Measurements from ENCODE around the gene MYL3.
A peak's percentile ranks its signal among the peaks of the same experiment; 100 is the strongest.

MYL3 gene

DNA sequence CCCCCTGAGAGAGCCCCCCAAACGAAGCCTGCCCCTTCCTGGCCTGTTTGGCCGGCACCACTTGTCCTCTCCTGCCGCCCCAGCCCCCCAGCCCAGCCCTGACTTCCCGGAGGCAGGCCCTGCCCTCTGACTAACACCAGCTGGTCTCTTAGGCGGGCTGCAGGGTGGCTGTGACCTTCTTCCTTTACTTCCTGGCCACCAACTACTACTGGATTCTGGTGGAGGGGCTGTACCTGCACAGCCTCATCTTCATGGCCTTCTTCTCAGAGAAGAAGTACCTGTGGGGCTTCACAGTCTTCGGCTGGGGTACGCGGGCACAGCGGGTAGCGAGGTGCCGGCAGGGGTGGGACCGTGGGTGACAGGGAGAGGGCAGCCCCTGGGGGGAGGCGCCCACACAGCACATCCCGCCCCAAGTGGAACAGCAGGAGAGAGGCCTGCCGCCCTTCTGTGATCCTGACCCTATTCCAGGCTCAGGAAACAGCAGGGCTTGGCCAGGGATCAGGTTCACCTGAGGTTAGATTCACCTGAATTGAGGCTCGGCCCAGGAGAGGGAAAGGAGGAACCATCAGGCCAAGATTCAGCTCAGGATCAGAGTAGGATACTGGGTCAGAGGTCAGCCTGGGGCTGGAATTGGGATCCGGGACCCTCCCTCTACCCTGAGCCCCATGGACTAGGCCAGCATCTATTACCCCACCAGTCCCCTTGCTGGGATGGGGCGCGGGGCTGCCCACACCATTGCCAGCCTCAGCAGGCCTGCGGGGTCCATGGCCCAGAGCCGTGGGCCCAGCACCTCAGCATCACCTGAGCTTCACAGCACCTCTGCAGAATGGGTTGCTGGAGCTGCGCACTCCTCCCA lies 36.1 kb upstream of the MYL3 start:
- no peak for DNase-seq (ENCODE audit: low read depth)

DNA sequence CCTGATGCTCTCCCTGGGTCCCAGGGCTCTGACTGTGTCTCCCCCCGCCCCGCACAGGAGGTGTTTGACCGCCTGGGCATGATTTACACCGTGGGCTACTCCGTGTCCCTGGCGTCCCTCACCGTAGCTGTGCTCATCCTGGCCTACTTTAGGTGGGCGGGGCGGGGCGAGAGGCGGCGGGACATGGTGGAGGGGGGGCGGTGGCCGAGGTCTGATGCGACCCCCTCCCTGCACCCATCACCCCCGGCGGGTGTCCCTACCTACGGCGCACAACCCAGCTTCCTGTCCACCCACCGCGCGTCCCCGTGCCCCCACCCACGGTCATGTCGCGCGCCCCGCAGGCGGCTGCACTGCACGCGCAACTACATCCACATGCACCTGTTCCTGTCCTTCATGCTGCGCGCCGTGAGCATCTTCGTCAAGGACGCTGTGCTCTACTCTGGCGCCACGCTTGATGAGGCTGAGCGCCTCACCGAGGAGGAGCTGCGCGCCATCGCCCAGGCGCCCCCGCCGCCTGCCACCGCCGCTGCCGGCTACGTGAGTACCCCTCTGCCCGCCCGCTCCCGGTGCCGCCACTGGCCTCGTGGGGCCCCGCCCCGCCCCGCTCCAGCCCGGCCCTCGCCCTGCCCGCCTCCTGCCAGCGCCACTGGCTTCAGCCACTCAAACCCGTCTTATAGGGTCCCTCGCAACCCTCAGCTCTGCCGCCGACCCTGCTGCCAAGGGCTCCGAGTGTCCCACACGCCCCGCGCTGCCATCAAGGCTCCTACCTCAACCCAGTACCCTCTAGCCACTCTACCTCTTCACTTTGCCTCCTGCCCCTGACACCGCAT lies 35.3 kb upstream of the MYL3 start:
- no peak for DNase-seq (ENCODE audit: low read depth)

DNA sequence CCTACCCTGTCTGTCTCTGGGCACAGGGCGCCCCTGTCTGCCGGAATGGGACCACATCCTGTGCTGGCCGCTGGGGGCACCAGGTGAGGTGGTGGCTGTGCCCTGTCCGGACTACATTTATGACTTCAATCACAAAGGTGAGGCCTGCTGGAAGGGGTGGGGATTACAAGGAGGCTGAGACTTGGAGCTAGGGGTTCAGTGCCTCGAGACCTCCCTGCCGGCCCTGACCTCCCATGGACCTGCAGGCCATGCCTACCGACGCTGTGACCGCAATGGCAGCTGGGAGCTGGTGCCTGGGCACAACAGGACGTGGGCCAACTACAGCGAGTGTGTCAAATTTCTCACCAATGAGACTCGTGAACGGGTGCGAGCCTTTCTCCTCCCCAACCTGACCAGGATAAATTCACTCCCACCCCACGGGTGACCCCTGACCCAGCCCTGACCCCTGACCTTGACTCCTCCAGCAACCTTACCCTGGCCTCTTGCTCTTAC lies 34.6 kb upstream of the MYL3 start:
- DNase-seq (ENCODE audit: low read depth) = no peak

DNA sequence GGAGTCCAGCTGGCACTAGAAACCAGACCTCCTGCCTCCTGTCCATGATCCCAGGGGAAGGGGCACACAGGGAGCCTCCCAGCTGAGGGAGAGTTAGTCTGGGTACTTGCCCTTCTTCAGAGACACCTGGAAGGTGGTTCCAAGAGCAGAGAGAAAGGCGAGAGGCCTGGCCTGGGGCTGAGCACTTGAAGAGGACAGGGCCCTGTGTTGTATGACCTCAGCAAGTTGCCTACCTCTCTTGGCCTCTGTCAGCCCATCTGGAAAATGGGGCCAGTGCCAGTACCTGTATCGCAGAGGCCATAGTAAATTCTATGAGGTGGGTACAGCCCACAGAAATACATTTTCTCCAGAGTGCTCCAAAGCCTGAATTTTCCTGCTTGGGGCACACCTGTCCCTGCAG lies 33.8 kb upstream of the MYL3 start:
- no peak for DNase-seq (ENCODE audit: low read depth)

DNA sequence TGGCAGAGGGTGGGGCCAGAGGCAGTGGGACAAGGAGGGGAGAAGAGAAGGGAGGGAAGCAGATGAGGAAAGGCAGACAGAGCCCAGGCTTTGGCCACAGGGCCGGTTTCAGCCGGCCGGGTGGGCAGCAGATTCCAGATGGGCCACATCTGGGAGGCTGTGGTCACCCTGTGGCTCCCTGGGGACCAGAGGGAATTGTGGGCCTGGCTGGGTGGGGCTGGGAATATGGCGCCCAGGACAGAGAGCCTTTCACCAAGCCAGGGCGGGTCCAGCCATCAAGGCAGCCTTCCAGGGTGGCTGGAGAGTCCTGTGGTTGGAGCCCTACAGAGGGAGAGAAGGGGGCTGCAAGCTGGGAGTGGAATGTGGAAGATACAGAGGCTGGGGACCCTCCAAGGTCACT lies 33.1 kb upstream of the MYL3 start:
- no peak for DNase-seq (ENCODE audit: low read depth)

DNA sequence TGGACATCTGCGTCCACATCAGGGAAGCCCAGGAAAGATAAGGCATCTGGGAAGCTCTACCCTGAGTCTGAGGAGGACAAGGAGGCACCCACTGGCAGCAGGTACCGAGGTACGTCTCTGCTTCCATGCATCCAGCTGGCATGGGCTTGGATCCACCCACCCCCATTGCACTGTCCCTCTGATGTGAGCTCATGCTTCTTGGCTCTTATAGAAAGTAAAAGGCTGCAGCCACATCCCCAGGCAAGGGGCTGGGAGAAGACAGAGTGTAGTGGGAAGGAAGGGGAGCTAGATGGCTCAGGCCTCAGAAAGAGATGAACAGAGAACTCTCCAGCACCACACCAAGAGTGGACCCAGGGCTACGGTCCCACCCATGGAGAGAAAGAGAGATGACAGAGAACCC lies 32.5 kb upstream of the MYL3 start:
- no peak for DNase-seq (ENCODE audit: low read depth)

DNA sequence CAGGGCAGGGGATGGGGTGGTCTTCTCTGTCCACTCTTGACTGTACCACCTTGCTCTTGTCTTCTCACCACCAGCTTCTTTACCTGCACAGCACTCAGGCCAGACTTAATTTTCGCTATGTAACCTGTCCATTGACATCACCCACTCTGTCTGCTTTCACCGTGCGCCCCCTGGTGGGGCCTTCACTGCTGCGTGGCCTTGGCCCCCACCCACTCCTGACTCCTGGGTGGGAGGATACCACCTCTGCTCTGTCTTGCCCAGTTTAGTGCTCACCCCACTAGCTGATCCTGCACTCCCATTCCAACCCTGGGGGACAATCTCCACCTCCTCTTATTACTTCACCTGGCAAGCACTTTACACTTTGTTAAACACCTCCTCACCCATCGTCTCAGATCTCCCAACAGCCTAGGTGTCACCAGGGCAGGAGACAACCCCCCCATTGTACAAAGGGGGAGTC lies 32.0 kb upstream of the MYL3 start:
- no peak for DNase-seq (ENCODE audit: low read depth)

DNA sequence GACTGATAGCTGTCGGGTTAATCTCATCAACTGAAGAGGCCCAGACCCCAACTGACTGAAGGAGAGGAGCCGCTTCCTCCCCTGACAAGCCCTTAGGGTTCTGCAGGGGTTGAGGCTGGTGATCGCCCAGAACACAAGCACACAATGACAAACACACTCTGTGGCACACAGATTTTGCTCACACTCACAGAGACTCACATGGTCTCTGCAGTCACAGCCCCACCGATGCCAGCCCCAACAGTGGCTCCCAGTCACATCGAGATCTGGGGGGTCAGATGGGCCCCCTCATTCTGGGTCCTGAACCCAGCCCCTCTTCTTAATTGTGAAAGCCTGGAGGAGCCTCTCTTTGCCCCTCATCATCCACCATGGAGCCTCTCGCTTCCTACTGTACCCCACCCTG lies 31.0 kb upstream of the MYL3 start:
- no peak for DNase-seq (ENCODE audit: low read depth)

DNA sequence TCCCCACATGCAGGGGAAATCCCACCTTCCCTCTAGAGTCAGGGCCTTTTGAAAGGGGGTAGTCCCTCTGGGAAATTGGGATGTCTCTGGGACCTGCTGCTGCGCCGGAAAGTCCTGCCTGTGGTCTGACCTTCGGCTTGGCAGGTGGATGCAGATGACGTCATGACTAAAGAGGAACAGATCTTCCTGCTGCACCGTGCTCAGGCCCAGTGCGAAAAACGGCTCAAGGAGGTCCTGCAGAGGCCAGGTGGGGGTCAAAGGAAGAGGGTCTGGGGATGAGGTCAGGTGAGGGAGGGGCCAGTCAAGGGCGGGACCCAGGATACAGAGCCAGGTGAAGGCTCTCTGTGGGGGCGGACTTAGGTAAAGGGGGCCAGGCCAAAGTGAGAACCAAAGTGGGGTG lies 30.5 kb upstream of the MYL3 start:
- DNase-seq (ENCODE audit: low read depth) = no peak

DNA sequence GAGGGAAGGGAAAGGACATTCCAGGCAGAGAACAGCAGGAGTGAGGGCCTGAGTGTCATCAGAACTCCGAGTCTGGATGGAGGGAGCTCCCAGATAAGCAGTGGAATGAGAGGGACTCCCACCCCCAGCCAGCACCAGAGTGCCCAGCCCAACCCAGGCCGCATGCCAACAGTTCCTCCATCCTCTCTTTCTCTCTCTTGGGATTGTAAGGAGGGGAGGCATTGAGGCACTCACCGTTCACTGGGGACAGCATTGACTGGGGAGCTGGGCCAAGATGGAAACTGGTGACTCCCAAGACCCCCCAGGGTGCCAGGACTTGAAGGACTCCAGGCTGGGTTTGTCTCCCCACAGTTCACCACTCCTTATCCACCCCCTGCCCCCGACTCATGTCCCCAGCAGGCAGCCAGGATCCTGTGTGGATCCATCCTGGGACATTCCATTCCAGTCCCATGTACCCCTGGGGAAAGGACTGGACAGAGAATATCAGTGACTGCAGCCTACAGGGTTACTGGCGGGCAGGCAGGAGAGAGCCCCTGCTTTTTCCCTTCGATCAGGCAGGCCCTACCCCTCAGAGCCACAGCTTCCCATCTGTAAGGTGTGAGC lies 30.0 kb upstream of the MYL3 start:
- no peak for DNase-seq (ENCODE audit: low read depth)

DNA sequence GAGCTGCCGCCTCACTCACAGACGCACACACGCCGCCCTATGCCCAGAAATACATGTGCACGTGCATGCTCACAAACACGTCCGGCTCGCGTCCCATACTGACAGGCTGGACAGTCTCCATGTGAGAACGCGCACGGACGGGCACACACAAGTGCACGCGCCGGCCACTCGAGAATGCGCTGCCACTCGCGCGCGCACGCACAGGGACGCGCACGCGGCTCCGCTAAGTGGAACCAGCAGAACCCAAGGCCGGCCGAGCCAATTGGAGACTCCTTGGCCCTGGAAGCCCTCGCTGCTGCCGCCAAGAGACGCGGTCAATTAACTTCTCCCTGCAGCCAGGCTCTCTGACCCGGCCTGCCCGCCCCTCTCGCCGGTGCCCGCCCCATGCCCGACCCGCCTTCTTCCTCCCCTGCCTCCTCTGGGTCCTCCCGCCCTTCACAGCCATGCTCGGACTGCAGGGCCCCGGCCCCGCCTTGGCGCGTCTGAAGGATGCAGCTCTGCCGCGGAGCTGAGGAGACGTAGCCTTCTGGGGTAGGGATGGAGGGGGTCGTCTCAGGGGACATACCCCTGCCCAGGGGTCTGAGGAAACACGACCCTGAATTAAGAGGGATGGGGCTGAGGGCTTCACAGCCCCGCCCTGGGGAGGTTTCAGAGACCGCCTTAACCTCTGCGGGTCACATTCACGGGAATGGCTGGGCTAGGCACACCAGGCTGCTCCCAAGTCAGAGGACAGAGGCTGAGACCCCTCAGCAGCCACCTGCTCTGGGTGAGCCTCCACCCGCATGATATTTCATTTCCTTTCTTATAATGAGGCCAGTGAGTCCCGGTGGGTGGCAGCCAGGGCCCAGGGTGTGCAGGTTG lies 29.3 kb upstream of the MYL3 start:
- DNase-seq (ENCODE audit: low read depth) = peak; percentile 80

DNA sequence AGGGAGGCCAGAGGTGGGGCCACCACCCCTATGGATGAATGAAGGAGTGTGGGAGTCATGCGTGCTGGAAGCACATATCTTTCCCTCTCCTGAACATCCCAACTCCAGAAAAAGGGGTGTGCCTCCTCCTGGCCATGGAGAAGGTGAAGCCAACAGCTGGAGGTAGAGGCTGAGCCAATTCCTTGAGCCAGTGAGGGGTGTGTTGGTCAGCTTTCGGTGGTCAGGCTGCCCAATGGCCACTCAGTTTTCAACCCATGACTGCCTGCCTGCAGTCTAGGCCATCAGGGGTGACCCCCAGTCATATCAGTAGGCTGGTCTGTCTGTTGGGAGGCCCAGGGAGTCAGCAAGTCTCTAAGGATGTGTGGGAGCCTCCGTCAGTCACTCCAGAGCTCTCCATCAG lies 27.9 kb upstream of the MYL3 start:
- DNase-seq (ENCODE audit: low read depth) = no peak

DNA sequence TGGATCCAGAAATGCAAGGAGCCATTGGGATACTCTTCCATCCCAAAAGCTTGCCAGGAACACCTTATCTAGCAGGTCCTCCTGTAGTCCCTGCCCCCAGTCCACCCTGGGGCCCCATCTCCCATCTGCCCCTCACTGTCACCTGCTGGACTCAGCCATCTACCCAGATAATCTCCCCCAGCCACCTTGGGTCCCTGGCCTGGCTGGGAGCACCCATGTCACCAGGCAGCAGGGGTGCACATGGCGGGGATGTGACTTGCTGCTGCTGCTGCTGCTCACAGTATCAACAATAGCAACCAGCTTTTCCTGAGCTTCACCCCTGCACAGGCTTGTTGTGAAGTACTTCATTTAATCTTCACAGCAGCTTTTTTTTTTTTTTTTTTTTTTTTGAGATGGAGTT lies 26.9 kb upstream of the MYL3 start:
- no peak for DNase-seq (ENCODE audit: low read depth)

DNA sequence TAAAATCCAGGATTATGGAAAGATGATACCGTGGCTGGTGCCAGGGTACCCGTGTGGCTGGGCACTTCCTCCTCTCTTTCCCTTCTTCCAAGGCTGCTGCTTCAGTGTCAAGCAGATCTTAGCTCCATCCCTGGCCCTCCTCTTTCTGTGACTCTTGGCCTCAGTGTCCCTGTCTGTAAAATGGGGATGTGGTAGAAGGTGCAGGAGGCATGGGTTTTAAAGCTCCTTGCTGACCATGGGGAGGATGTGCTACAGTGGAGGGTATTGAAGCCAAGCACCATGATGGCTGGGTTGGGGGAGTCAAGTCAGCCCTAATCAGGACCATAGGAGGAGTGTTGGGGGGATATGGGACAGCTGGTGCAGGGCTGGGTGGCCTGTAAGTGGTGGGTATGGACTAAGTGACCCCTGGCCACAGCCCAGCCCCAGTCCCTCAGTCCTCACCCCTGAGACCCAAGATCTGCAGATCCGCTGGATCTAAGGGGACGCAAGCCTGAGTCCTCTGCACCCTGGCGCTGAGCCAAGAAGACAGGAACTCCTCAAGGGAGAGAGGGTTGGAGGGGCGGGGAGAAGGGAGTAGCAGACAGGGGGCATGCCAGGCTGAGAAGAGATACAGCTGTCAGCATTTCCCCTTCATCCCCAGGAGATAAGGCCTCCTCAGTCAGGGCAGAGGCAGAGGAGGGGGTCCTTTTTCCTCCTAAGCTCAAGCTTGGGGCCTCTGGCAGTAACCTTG lies 26.3 kb upstream of the MYL3 start:
- no peak for DNase-seq (ENCODE audit: low read depth)

DNA sequence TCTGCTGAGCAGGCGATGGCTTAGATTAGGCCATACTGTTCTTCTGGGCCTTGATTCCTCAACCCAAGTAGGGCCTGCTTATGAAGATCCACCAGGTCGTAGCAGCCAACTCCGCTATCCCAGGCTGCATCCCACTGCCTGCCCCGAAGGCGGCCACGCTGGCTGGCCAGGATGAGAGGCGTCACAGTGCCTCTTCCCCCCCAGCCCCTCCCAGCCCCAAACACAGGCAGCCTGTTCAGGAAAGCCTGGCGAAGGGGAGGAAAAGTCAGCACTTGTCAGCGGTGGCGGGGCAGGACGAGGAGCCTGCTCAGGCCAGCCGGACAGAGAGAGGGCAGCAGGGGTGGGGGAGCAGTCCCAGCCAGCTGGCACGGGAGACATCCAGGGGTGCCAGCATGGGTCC lies 25.5 kb upstream of the MYL3 start:
- no peak for DNase-seq (ENCODE audit: low read depth)

DNA sequence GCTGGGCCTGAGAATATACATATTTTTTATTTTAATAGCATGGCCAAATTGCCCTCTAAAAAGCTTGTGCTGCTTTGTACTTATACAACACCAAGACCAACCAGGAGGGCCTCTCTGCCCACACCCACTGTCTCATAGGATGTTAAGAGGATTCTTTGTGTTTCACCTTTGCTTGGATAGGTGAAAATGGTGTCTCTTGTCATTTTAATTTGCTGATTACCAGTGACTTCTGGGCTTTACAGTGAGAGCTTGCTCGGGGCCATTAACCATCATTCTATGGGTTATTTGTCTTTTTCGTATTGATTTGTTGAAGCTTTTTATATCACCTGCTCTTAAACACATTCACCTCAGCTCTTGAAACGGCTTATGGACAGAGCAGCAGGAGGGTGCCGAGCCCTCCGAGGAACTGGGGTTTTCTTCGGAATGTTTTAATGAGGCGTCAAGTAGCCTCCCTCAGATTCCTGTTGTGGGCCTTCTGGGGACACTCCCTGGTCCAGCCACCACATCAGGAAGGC lies 24.8 kb upstream of the MYL3 start:
- DNase-seq (ENCODE audit: low read depth) = no peak

DNA sequence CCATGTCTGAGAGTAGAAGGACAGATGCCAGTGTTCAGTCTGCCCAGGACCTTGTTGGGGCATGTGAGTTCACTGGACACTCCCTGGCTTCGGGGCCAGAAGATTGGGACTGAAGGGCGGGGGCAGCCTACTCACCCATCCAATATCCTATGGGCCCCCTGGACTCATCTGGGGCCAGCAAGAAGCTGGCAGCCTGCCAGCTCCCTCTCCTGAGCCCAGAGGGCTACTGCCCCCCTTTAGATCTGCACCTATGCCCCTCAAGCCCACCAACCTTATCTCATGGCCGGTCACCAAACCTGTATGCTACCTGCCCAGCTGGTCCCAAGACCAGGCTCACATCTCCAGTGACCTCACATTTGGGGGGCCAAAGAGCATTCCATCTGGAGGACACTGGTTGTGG lies 22.4 kb upstream of the MYL3 start:
- DNase-seq (ENCODE audit: low read depth) = no peak

DNA sequence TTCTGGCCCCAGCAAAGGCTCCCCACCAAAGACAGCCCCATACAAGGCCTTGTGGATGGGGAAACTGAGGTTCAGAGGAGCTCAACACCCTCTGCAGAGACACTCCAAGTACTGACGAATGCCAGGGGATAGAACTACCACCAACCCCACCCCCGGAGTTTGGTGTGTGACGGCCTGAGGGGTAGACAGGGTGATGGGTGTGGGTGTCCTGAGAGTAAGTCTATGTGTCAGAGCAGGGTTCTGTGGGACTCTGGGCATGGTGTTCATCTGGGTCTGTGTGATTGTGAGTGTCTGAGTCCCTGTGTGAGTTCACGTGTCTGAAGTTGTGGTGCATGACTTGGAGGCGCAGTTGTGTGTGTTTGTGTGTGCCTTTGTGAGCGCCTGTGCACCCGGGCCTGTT lies 21.7 kb upstream of the MYL3 start:
- DNase-seq (ENCODE audit: low read depth) = no peak

DNA sequence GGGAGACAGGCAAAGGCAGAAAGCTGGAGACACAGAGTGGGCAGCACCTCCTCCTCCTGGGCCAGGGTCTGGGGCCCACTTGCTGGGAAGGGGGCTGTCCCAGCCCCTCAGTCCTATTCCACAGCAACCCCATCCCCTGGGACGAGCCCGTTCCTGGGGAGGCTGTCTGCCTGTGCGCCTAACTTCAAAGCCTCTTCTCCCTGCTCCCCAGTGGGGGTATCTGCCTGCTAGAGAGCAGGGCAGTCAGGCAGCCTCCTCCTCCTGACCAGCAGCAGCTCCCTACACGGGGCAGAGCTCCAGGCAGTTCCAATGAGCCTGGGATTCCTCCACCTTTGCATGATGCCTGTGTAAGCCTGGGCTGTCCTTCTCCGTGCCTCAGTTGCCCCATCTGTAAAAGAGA lies 21.2 kb upstream of the MYL3 start:
- no peak for DNase-seq (ENCODE audit: low read depth)

DNA sequence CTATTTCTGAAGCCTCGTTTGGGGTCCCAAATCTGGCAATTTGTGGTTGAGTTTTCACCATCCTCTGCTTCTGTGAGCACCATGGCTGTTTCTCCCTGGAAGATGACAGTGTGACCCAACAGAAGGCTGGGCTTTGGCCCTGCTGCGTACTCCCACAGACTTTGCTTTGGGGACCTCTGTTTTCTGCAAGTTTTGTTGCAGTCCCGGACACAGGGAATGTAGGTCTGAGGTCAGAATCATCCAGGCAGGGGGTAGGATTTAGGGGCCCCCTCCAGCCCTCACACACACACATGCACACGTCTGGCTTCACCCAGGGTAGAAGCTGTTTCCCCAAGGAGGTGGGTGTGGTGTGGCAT lies 20.6 kb upstream of the MYL3 start:
- DNase-seq (ENCODE audit: low read depth) = no peak

Measured in HS-27A (cell line).